ENCODE measurements around the gene ACAA1. TPM values are rescaled to one million over a fixed set of nuclear protein-coding genes. Genes with fewer than 3 reads are reported as not detected.
A peak's percentile ranks its signal among the peaks of the same experiment; 100 is the strongest.
"Not testable (repeated sequence)": the region's sequence is repeated elsewhere in the genome, so short reads cannot be mapped to it uniquely, and the experiment has no call there.

The ACAA1 gene
- total RNA-seq, 1 experiment from 2014 or later = 76.4 TPM

DNA sequence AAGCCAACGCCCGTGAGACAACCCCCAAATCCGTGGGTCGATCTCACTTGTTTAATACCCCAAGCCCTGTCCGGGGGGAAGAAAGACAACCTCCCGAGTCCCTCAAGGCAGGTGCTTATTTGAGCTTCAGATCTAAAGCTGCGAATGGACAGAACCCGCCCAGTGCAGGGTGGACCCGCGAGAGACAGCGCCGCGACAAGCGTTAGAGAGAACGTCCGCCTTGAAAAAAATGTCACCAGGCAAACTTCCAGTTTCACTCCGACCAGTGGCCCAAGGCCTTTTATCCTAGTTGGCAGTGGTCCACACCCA lies 27.7 kb upstream of the ACAA1 start:
- Histone ChIP-seq H4K20me1 (ENCODE audit: low read length) (peaks cover 21% of the 10 kb centered on the region), H3K4me2 (ENCODE audit: low read length) (peak overlapping the region; percentile 93), H3K9me2 (replicated peaks; ENCODE audit: low read length) (no peaks in the 10 kb centered on the region), H3K27ac (ENCODE audit: low read length) (peak overlapping the region; percentile 97), H3K4me1 (ENCODE audit: insufficient read depth, low read length) (peaks cover 42% of the 10 kb centered on the region), H3F3A (ENCODE audit: low read length, unreplicated experiment) (peaks cover 7% of the 10 kb centered on the region), H3K9ac (ENCODE audit: low read length) (peak overlapping the region; percentile 96), H3K9me3 (ENCODE audit: low read length) (no peaks in the 10 kb centered on the region), H3K4me3 (ENCODE audit: low read length) (peak overlapping the region; percentile 94), H2AFZ (ENCODE audit: low read length) (peak overlapping the region; percentile 37), H3K27me3 (ENCODE audit: low read length) (no peaks in the 10 kb centered on the region), H3K36me3 (ENCODE audit: low read depth, low read length) (no peaks in the 10 kb centered on the region), H3K79me2 (ENCODE audit: low read length) (peaks cover 42% of the 10 kb centered on the region)
- ChIA-PET POLR2A (ENCODE audit: unreplicated experiment) (interaction anchor here (0.6 to 1.8 kb wide), 3 partner anchors 8 to 121 kb away, joined by 3 to 17 read pairs (median 4); partner anchors contain the start of gene ACAA1), CTCF (interaction anchor here (0.6 to 1.4 kb wide), 3 partner anchors 21 to 182 kb away, joined by 3 to 5 read pairs (median 4); partner anchors contain the start of gene XYLB)
- ATAC-seq (peak; percentile 5), DNase-seq (no peak)
- no TSS peak for BruUV-seq (replicated peaks)
- TF ChIP-seq, protein P1, sequence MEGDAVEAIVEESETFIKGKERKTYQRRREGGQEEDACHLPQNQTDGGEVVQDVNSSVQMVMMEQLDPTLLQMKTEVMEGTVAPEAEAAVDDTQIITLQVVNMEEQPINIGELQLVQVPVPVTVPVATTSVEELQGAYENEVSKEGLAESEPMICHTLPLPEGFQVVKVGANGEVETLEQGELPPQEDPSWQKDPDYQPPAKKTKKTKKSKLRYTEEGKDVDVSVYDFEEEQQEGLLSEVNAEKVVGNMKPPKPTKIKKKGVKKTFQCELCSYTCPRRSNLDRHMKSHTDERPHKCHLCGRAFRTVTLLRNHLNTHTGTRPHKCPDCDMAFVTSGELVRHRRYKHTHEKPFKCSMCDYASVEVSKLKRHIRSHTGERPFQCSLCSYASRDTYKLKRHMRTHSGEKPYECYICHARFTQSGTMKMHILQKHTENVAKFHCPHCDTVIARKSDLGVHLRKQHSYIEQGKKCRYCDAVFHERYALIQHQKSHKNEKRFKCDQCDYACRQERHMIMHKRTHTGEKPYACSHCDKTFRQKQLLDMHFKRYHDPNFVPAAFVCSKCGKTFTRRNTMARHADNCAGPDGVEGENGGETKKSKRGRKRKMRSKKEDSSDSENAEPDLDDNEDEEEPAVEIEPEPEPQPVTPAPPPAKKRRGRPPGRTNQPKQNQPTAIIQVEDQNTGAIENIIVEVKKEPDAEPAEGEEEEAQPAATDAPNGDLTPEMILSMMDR (conservative IDR thresholded peaks at IDR 0.05; ENCODE audit: low read depth, low read length) = no peak
- TF ChIP-seq EZH2phosphoT487 (IDR thresholded peaks at IDR 0.05; ENCODE audit: borderline replicate concordance, low read length) = no peak
- TF ChIP-seq EZH2 (IDR thresholded peaks at IDR 0.05; ENCODE audit: low read length, unreplicated experiment) = no peak
- intact Hi-C loops (cut with micrococcal nuclease) = no loop called here

DNA sequence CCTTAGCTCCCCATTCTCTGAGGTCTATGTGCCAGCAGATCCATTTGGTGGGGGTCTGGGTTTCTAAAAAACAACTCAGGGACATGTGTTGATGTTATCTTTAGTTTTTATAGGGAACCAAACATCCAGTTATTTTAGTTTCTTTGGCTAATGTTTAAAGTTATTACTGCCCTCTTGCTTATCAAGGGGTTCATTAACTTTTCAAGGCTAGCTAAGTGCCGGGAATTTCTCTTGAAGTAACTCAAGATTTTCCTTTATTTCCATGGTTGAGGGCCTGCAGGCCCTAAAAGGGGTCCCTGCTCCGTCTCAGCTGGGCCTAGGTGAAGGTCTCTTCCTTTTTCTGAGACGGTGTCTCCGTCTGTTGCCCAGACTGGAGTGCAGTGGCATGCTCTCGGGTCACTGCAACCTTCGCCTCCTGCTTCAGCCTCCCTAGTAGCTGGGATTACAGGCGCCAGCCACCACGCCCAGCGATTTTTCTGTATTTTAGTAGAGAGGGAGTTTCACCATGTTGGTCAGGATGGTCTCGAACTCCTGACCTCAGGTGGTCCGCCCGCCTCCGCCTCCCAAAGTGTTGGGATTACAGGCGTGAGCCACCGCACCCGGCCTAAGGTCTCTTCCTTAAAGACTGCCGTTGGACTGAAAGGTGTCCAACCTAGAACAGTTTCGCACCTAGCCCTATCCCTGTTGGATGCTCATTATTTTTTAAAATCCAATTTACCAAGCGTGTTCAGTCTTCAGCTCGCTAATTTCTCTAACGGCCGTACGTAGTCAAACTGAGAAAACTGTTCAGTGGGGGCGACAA lies 27.1 kb upstream of the ACAA1 start:
- ChIA-PET CTCF (interaction anchor here (1.0 to 1.4 kb wide), 3 partner anchors 10 to 183 kb away, joined by 3 to 4 read pairs (median 3); partner anchors contain the start of gene XYLB), POLR2A (ENCODE audit: unreplicated experiment) (interaction anchor here (0.6 to 1.8 kb wide), 3 partner anchors 27 to 121 kb away, joined by 3 to 17 read pairs (median 4); partner anchors contain the start of gene ACAA1)
- Histone ChIP-seq H3K9me2 (replicated peaks; ENCODE audit: low read length) (no peaks in the 10 kb centered on the region), H3K27me3 (ENCODE audit: low read length) (no peaks in the 10 kb centered on the region), H3K9ac (ENCODE audit: low read length) (peak overlapping the region; percentile 96), H3K27ac (ENCODE audit: low read length) (peak overlapping the region; percentile 97), H3K79me2 (ENCODE audit: low read length) (peaks cover 37% of the 10 kb centered on the region), H3K36me3 (ENCODE audit: low read depth, low read length) (no peaks in the 10 kb centered on the region), H3K9me3 (ENCODE audit: low read length) (no peaks in the 10 kb centered on the region), H3K4me1 (ENCODE audit: insufficient read depth, low read length) (peaks cover 36% of the 10 kb centered on the region), H4K20me1 (ENCODE audit: low read length) (peaks cover 17% of the 10 kb centered on the region), H2AFZ (ENCODE audit: low read length) (peak overlapping the region; percentile 37), H3K4me3 (ENCODE audit: low read length) (peak overlapping the region; percentile 94), H3K4me2 (ENCODE audit: low read length) (peak overlapping the region; percentile 93), H3F3A (ENCODE audit: low read length, unreplicated experiment) (peaks cover 7% of the 10 kb centered on the region)
- TF ChIP-seq EZH2 (IDR thresholded peaks at IDR 0.05; ENCODE audit: low read length, unreplicated experiment) (no peak), EZH2phosphoT487 (IDR thresholded peaks at IDR 0.05; ENCODE audit: borderline replicate concordance, low read length) (no peak)
- intact Hi-C loops (cut with micrococcal nuclease) = no loop called here
- ATAC-seq = no peak
- no peak for DNase-seq
- BruUV-seq (replicated peaks) = TSS peak; percentile 61

DNA sequence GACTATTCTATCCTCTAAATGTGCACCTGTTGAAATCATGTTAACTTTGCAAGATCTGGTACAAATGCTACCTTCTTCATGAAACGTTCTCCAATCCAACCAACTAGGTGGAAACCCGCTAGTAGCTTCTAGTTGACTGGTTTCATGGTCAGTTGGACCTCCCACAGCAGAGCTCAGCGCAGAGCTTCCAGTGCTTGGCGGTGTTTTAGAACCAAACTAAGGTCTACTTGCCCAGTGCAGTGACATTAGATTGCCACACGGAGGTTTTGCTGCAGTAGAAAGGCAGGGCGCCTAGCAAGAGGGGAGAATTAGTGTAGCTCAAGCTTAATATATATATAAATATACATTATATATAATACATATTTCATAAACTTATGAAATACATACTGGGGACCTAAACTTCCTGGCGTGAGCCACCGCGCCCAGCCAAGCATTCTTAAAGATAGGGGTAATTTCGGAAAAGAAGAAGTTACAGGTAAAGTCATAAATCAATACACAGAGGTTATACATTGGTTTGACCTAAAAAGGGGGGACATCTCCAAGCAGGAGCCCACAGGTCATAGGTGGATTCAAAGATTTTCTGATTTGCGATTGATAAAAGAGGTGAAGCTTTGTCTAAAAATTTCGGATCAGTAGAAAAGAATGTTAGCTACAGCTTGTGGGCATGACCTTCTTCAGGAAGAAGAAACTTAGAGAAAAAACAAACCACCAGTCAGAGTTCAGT lies 26.4 kb upstream of the ACAA1 start:
- Histone ChIP-seq H3K79me2 (ENCODE audit: low read length) (peaks cover 29% of the 10 kb centered on the region), H3K36me3 (ENCODE audit: low read depth, low read length) (no peaks in the 10 kb centered on the region), H3K9me2 (replicated peaks; ENCODE audit: low read length) (no peaks in the 10 kb centered on the region), H3F3A (ENCODE audit: low read length, unreplicated experiment) (peaks cover 4% of the 10 kb centered on the region), H3K27me3 (ENCODE audit: low read length) (no peaks in the 10 kb centered on the region), H3K9me3 (ENCODE audit: low read length) (no peaks in the 10 kb centered on the region), H3K4me3 (ENCODE audit: low read length) (no peak overlapping the region), H3K9ac (ENCODE audit: low read length) (no peak overlapping the region), H3K4me1 (ENCODE audit: insufficient read depth, low read length) (peaks cover 28% of the 10 kb centered on the region), H2AFZ (ENCODE audit: low read length) (no peak overlapping the region), H4K20me1 (ENCODE audit: low read length) (peaks cover 12% of the 10 kb centered on the region), H3K27ac (ENCODE audit: low read length) (peak overlapping the region; percentile 97), H3K4me2 (ENCODE audit: low read length) (no peak overlapping the region)
- intact Hi-C loops (cut with micrococcal nuclease) = no loop called here
- no TSS peak for BruUV-seq (replicated peaks)
- no peak for TF ChIP-seq EZH2 (IDR thresholded peaks at IDR 0.05; ENCODE audit: low read length, unreplicated experiment)
- TF ChIP-seq, protein P1 (conservative IDR thresholded peaks at IDR 0.05; ENCODE audit: low read depth, low read length) = peak; percentile 36; the same call in 1 of the 2 replicates
- TF ChIP-seq EZH2phosphoT487 (IDR thresholded peaks at IDR 0.05; ENCODE audit: borderline replicate concordance, low read length) = no peak
- CTCF ChIA-PET = interaction anchor here (0.7 to 1.1 kb wide), 4 partner anchors 10 to 84 kb away, joined by 3 read pairs; no protein-coding TSS in a partner anchor
- DNase-seq (peak; percentile 45), ATAC-seq (no peak)
- POLR2A ChIA-PET (ENCODE audit: unreplicated experiment) = interaction anchor here (0.7 kb wide), 1 partner anchor 31 kb away, joined by 4 read pairs; no protein-coding TSS in a partner anchor

DNA sequence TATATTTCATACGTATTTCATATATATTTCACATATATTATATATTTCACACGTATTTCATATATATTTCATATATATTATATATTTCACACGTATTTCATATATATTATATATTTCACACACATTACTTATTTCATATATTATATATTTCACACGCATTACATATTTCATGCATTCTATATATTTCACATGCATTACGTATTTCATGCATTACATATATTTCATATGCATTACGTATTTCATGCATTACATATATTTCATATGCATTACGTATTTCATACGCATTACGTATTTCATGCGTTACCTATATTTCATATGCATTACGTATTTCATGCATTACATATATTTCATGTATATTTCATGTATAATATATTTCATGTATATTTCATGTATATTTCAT lies 23.8 kb upstream of the ACAA1 start:
- H4K20me1 ChIP-seq (ENCODE audit: low read length); BruUV-seq (replicated peaks); H3K4me2 ChIP-seq (ENCODE audit: low read length); H3K4me3 ChIP-seq (ENCODE audit: low read length); H2AFZ ChIP-seq (ENCODE audit: low read length); H3K79me2 ChIP-seq (ENCODE audit: low read length); H3K9ac ChIP-seq (ENCODE audit: low read length); DNase-seq; H3K9me2 ChIP-seq (replicated peaks; ENCODE audit: low read length); CTCF ChIA-PET; POLR2A ChIA-PET (ENCODE audit: unreplicated experiment); H3F3A ChIP-seq (ENCODE audit: low read length, unreplicated experiment); H3K27me3 ChIP-seq (ENCODE audit: low read length); H3K36me3 ChIP-seq (ENCODE audit: low read depth, low read length); intact Hi-C loops (cut with micrococcal nuclease); H3K27ac ChIP-seq (ENCODE audit: low read length); H3K9me3 ChIP-seq (ENCODE audit: low read length); ATAC-seq: not testable (repeated sequence)
- peaks cover 27% of the 10 kb centered on the region for H3K4me1 ChIP-seq (ENCODE audit: insufficient read depth, low read length)

All from PC-3 (cell line).